Eye (tissue), 1 donor: Measurements from ENCODE around the gene EPHB2.
"Not testable (repeated sequence)": the region's sequence is repeated elsewhere in the genome, so short reads cannot be mapped to it uniquely, and the experiment has no call there.

Experiments
- DNase-seq: peaks from one replicate; pipeline ENCODE4 v3.0.0-alpha.2; 2015

Gene EPHB2

GRCh38 chr1:22920734-22921451 lies 210.3 kb downstream of the EPHB2 start:
- DNase-seq: no peak

GRCh38 chr1:22921452-22922126 lies 210.9 kb downstream of the EPHB2 start:
- DNase-seq: no peak

GRCh38 chr1:22922640-22923039 lies 212.0 kb downstream of the EPHB2 start:
- DNase-seq: no peak

GRCh38 chr1:22925111-22925510 lies 214.5 kb downstream of the EPHB2 start:
- DNase-seq: no peak

GRCh38 chr1:22930240-22930912 lies 219.7 kb downstream of the EPHB2 start:
- peak; percentile 84 for DNase-seq

- DNase-seq: no peak
Observed at GRCh38 chr1:22932803-22933470, 222.3 kb downstream of the EPHB2 start.

GRCh38 chr1:22935433-22935832 lies 224.8 kb downstream of the EPHB2 start:
- no peak for DNase-seq

GRCh38 chr1:22936681-22937080 lies 226.0 kb downstream of the EPHB2 start:
- DNase-seq: no peak

- no peak for DNase-seq
Observed at GRCh38 chr1:22941257-22941656, 230.6 kb downstream of the EPHB2 start.

- DNase-seq: no peak
Observed at GRCh38 chr1:22944346-22945055, 233.9 kb downstream of the EPHB2 start.

- not testable (repeated sequence) for DNase-seq
Observed at GRCh38 chr1:22945171-22945570, 234.5 kb downstream of the EPHB2 start.

- DNase-seq: peak; percentile 24
Observed at GRCh38 chr1:22949822-22950331, 239.2 kb downstream of the EPHB2 start.

- DNase-seq: peak; percentile 79
Observed at GRCh38 chr1:22951796-22952195, 241.2 kb downstream of the EPHB2 start.

- DNase-seq: no peak
Observed at GRCh38 chr1:22952694-22953056, 242.0 kb downstream of the EPHB2 start.

GRCh38 chr1:22953057-22953739 lies 242.6 kb downstream of the EPHB2 start:
- peak; percentile 44 for DNase-seq

- no peak for DNase-seq
Observed at GRCh38 chr1:22953740-22954141, 243.1 kb downstream of the EPHB2 start.

- DNase-seq: no peak
Observed at GRCh38 chr1:22955146-22955545, 244.5 kb downstream of the EPHB2 start.

- DNase-seq: no peak
Observed at GRCh38 chr1:22957066-22957465, 246.4 kb downstream of the EPHB2 start.

- no peak for DNase-seq
Observed at GRCh38 chr1:22958556-22958955, 247.9 kb downstream of the EPHB2 start.

- DNase-seq: no peak
Observed at GRCh38 chr1:22959545-22960360, 249.1 kb downstream of the EPHB2 start.

GRCh38 chr1:22962558-22962957 lies 251.9 kb downstream of the EPHB2 start:
- no peak for DNase-seq
